Nephron (organoid): ENCODE data around the gene ALKBH6.

Experiments used
- H3K27ac Mint-ChIP-seq, 3 experiments: 2 replicates each; pipeline ENCODE4 v1.8.0; 2020; ENCODE audit warnings: mixed read lengths in 3 of 3, mild to moderate bottlenecking in 2 of 3, moderate library complexity in 1 of 3
- H3K27me3 Mint-ChIP-seq: 2 replicates; pipeline ENCODE4 v1.8.0; 2021; ENCODE audit warnings: low read depth, mild to moderate bottlenecking, moderate library complexity, mixed read lengths
- H3K36me3 Mint-ChIP-seq: 2 replicates; pipeline ENCODE4 v1.8.0; 2020; ENCODE audit warnings: low read depth, mixed read lengths
- H3K4me1 Mint-ChIP-seq: 2 replicates; pipeline ENCODE4 v1.8.0; 2020; ENCODE audit warnings: mixed read lengths
- H3K4me3 Mint-ChIP-seq, 3 experiments: 2 replicates each; pipeline ENCODE4 v1.8.0; 2020; ENCODE audit warnings: mild to moderate bottlenecking in 3 of 3, mixed read lengths in 3 of 3, moderate library complexity in 2 of 3
- H3K9me3 Mint-ChIP-seq: 2 replicates; pipeline ENCODE4 v1.8.0; 2020; ENCODE audit warnings: mixed read lengths
- TF ChIP-seq, protein P1 (sequence below), 3 experiments: fragments of 200-600 bp; sonication (generic); IDR thresholded peaks; one replicate each; pipeline ENCODE4 v1.5.0; 2021; ENCODE audit warnings: antibody characterized with exemption in 3 of 3; ENCODE audit not compliant: unreplicated experiment in 3 of 3

Gene ALKBH6

DNA sequence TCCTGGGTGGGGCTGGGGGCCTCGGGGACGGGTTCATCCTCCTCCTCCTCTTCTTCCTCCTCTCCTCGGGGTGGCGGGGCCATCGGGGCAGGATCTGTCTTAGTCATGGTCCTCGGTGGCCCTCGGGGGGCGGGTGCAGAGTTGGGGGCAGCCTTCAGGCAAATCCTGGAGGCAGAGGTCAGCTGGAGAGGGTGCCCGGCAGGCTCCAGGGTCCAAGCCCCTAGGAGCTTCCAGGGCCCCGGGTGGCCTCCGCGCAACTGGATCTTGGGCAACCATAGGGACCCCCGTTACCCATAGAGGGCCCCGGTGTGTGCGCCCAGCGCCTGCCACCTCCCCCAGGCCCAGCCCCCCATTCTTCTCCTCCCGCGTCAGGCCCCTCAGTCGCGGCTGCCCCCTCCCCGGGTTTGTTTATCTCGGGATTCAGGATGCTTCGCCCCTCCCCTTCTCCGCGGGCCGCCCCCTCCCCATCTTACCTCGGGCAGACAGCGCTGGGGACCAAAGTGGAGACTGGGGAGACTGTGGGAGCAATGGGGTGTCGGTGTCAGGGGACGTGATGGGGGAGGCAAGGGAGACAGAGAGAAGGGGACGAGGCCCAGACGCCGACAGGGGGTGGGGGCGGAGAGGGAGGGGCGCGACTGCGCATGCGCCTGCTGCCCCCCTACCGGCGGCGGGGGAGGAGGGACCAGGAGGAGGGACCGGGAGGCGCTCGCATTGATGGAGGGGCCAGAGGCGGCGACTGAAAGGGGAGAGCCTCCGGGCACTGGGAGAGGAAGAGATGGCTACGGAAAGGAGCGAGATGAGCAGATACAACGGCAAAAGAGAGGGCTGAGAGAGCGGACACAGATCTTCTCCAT, 18.5 kb upstream of the ALKBH6 start, which contains the start of gene CLIP3:
TSS of gene CLIP3 (minus strand) at position 623 of the 854 bp plus-strand sequence. CDS start at position 107, 516 bp downstream.
- Mint-ChIP-seq H3K36me3 (peaks cover 17% of the 10 kb centered on the region), H3K4me3 (peak within 1 kb of the TSS; percentile 91 to 93 (median 91)), H3K27me3 (no peaks in the 10 kb centered on the region), H3K27ac (peak within 1 kb of the TSS; percentile 73 to 91 (median 82)), H3K9me3 (no peaks in the 10 kb centered on the region), H3K4me1 (peaks cover 21% of the 10 kb centered on the region)
- TF ChIP-seq, protein P1, sequence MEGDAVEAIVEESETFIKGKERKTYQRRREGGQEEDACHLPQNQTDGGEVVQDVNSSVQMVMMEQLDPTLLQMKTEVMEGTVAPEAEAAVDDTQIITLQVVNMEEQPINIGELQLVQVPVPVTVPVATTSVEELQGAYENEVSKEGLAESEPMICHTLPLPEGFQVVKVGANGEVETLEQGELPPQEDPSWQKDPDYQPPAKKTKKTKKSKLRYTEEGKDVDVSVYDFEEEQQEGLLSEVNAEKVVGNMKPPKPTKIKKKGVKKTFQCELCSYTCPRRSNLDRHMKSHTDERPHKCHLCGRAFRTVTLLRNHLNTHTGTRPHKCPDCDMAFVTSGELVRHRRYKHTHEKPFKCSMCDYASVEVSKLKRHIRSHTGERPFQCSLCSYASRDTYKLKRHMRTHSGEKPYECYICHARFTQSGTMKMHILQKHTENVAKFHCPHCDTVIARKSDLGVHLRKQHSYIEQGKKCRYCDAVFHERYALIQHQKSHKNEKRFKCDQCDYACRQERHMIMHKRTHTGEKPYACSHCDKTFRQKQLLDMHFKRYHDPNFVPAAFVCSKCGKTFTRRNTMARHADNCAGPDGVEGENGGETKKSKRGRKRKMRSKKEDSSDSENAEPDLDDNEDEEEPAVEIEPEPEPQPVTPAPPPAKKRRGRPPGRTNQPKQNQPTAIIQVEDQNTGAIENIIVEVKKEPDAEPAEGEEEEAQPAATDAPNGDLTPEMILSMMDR (IDR thresholded peaks at IDR 0.05; ENCODE audit: unreplicated experiment in 3 of 3), result no peak

DNA sequence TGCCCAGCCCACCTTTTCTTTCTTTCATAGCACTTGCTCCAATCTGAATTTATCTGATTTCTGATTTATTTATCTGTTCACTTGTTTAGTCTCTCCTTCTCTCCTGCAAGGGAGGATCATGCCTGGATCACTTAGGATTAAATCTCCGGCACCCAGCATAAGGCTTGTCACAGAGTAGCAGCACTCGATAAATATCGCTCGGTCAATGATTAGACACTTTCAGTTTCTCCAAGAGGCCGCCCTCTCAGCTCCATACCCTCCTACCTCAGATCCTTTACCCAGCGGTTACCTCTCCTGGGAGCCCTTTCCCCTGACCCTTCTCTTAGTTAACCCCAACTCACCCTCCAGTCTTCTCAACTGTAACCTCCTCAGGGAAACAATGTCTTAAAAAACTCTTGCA, 17.3 kb upstream of the ALKBH6 start:
- Mint-ChIP-seq H3K27ac (peak overlapping the region; percentile 28 to 85 (median 35)), H3K9me3 (no peaks in the 10 kb centered on the region), H3K36me3 (peaks cover 24% of the 10 kb centered on the region), H3K27me3 (no peaks in the 10 kb centered on the region), H3K4me1 (peaks cover 21% of the 10 kb centered on the region), H3K4me3 (peak overlapping the region; percentile 91 to 93 (median 91))
- TF ChIP-seq, protein P1 (IDR thresholded peaks at IDR 0.05; ENCODE audit: unreplicated experiment in 3 of 3), result no peak

DNA sequence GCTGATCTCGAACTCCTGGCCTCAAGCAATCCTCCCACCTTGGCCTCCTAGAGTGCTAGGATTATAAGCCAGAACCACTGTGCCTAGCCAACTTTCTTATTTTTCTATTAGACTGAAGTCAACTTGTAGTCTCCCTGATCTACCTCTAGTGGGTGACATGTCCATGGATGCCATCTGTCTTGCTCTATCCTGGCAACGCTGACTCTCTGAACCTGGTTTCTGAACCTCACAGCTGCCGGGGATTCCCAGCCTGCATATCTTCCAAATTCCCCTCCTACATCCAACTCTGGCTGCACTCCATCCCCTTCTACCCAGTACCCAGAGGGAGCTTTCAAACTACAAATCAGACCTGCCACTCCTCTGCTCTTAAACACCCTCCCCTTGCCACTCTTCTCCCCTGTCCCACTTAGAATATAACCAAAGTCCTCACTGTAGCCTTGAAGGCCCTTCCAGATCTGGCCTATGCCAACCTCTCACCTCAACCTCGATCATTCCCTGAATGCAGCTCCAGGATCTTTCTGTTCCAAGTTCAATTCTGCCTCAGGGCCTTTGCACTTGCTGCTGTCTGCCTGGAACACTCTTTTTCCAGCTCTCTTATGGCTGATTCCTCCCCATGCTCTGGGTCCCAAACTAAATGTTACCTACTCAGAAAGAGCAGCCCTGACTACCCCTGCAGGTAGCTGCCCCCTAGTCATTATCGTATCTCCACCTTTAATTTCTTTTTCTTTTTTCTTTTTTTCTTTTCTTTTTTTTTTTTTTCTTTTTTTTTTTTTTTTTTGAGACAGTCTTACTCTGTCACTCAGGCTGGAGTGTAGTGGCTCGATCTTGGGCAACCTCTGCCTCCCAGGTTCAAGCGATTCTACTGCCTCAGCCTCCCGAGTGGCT, 16.5 kb upstream of the ALKBH6 start:
- Mint-ChIP-seq H3K4me3 (peak overlapping the region; percentile 51 to 76 (median 61)), H3K4me1 (peaks cover 21% of the 10 kb centered on the region), H3K27ac (peak overlapping the region in 2 of 3 experiments; percentile 8 to 43), H3K36me3 (peaks cover 30% of the 10 kb centered on the region), H3K27me3 (no peaks in the 10 kb centered on the region), H3K9me3 (no peaks in the 10 kb centered on the region)
- TF ChIP-seq, protein P1 (IDR thresholded peaks at IDR 0.05; ENCODE audit: unreplicated experiment in 3 of 3), result no peak

DNA sequence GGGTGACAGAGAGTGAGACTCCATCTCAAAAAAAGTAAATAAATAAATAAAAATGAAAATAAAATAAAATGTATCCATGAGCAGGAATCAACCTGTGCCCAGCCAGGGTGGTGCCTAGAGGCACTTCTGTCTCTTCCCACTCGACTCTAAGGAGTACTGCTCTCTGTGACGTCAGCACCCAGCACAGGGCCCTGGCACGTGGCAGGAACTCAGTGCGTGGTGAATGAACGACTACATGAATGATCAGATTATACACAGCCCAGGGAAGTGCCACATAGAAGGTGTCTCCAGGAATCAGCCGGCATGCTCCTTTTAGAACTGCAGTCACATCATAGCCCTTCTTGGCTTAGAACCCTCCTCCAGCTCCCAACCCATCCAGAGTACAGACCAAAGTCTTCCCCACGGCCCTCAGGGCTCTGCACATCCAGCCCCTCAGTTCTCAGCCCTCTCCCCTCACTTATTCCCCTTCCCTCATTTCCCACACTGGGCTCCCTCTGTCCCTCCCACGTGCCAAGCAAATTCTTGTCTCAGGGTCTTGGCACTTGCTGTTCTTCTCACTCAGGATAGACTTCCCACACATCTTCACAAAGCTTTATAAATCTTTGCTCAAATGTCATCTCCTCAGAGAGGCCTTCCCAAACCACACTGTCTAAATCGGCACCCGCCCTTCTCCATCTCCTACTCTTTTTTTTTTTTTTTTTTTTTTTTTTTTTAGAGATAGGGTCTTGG, 14.5 kb upstream of the ALKBH6 start:
- H3K27me3 Mint-ChIP-seq, result no peaks in the 10 kb centered on the region
- peaks cover 17% of the 10 kb centered on the region for H3K4me1 Mint-ChIP-seq
- H3K27ac Mint-ChIP-seq, result peak overlapping the region in 2 of 3 experiments; percentile 29 to 45
- H3K9me3 Mint-ChIP-seq, result no peaks in the 10 kb centered on the region
- H3K36me3 Mint-ChIP-seq, result peaks cover 33% of the 10 kb centered on the region
- TF ChIP-seq, protein P1 (IDR thresholded peaks at IDR 0.05; ENCODE audit: unreplicated experiment in 3 of 3), result no peak
- no peak overlapping the region for H3K4me3 Mint-ChIP-seq

DNA sequence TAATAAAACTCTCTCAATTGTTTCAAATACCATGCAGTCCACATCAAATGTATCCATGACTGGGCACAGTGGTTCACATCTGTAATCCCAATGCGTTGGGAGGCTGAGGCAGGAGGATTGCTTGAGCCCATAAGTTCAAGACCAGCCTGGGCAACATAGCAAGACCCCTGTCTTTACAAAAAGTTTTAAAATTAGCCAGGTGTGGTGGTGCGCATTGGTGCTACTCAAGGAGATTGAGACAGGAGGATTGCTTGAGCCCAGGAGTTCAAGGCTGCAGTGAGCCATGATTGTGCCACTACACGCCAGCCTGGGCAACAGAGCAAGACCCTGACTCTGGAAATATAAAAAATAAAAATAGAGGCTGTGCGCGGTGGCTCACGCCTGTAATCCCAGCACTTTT, 13.7 kb upstream of the ALKBH6 start:
- no peaks in the 10 kb centered on the region for H3K27me3 Mint-ChIP-seq
- H3K27ac Mint-ChIP-seq, result no peak overlapping the region
- no peaks in the 10 kb centered on the region for H3K9me3 Mint-ChIP-seq
- H3K36me3 Mint-ChIP-seq, result peaks cover 39% of the 10 kb centered on the region
- H3K4me3 Mint-ChIP-seq, result no peak overlapping the region
- TF ChIP-seq, protein P1 (IDR thresholded peaks at IDR 0.05; ENCODE audit: unreplicated experiment in 3 of 3), result no peak
- H3K4me1 Mint-ChIP-seq, result peaks cover 17% of the 10 kb centered on the region
